ENCODE data around the gene SEMA4B.

- no peak for TF ChIP-seq YY1 (IDR thresholded peaks at IDR 0.05; ENCODE audit: low read depth)
- no peak for TF ChIP-seq EP300 (IDR thresholded peaks at IDR 0.05; ENCODE audit: borderline replicate concordance)
- no peak for TF ChIP-seq MAX (IDR thresholded peaks at IDR 0.05)
- no peak for TF ChIP-seq CREB1 (IDR thresholded peaks at IDR 0.05; ENCODE audit: low read depth)
- TF ChIP-seq TEAD4 (IDR thresholded peaks at IDR 0.05) = no peak
- no peak for TF ChIP-seq EGR1 (IDR thresholded peaks at IDR 0.05)
- TF ChIP-seq RAD21 (IDR thresholded peaks at IDR 0.05; ENCODE audit: low read depth) = no peak
- no peak for TF ChIP-seq TCF12 (IDR thresholded peaks at IDR 0.05; ENCODE audit: low read depth)
- TF ChIP-seq REST (IDR thresholded peaks at IDR 0.05; ENCODE audit: low read depth) = no peak
- TF ChIP-seq NFIC (IDR thresholded peaks at IDR 0.05) = no peak
- no peak for TF ChIP-seq CEBPB (IDR thresholded peaks at IDR 0.05)
- TF ChIP-seq TAF1 (IDR thresholded peaks at IDR 0.05; ENCODE audit: low read depth) = no peak
- no peak for TF ChIP-seq USF1 (IDR thresholded peaks at IDR 0.05)
Observed at GRCh38 chr15:90232196-90232595, 31.1 kb downstream of the SEMA4B start.
